ENCODE results near the gene C9orf43. TPM values are rescaled to one million over a fixed set of nuclear protein-coding genes. Genes with fewer than 3 reads are reported as not detected.

C9orf43 gene
- total RNA-seq, 4 donors from 2014 or later: 0.75 TPM; not detected in 3

GRCh38 chr9:113381909-113382411 is 28.6 kb upstream of the C9orf43 start:
- no peaks in the 10 kb centered on the region for H3K9me3 ChIP-seq
- 42 to 53% methylated on average over 4 to 8 of the region's 8 CpGs for WGBS, 2 donors (ENCODE audit: low coverage in 1 of 2)
- no peaks in the 10 kb centered on the region for H3K27me3 ChIP-seq
- H3K27ac ChIP-seq: peak overlapping the region; percentile 86 to 91 (median 88)
- DNase-seq: peak; percentile 79
- in situ Hi-C loops (cut with MboI; ENCODE audit: low pct_ligation_motif_present in 1 of 4, low pct_unique_long_range_greater_than_20kb in 1 of 4, low sequenced_read_pairs in 3 of 4): no loop called here
- TF ChIP-seq CTCF (IDR thresholded peaks at IDR 0.05) (no peak), POLR2AphosphoS5 (IDR thresholded peaks at IDR 0.05) (peak in 2 of 3 donors; percentile 68 to 79), EP300 (IDR thresholded peaks at IDR 0.05; ENCODE audit: low read depth) (peak; percentile 54), POLR2A (IDR thresholded peaks at IDR 0.05) (no peak)
- peaks cover 3 to 53% (median 36%) of the 10 kb centered on the region in 4 donors for H3K4me1 ChIP-seq
- H3K36me3 ChIP-seq: no peaks in the 10 kb centered on the region
- intact Hi-C loops (cut with DNase I; ENCODE audit: low total_unique reads): no loop called here
- H3K4me3 ChIP-seq: peak overlapping the region in 1 of 4 donors; percentile 17

DNA sequence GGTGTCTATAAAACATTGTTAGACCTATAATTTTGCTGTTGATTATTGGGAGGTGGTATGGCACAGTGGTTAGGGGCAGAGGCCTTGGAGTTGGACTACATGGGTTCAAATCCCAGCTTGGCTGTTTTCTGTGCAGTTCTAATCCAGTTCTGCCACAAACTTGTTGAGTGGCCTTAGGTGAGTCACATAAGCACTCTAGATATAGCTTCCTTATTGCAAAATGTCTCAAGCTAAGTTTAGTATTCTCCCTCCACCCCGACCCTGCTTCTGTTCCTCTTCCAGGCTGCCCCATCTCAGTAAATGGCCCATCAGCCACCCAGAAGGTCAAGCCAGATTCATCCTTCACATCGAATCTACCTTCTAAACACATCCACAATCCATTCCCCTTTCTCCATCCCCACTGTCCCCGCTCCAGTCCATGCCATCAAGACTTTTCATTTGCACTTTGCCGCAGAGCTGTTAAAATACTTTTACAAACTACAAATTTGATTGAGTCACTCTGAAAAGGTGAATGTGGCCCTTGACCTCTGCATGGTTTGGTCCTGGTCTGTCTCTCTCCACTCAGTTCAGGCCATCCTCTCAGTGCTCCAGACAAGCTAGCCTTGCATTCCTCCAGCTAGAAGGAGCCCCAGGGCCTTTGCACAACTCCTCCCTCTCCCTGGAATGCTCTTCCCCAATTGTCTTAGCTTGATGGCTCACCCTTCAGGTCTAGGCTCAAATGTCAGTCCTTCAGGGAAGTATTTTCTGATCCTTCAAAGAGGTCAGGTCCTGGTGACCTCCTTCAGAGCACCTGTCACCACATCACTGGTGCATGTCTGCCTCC is 23.8 kb upstream of the C9orf43 start:
- H3K27ac ChIP-seq: peak overlapping the region; percentile 81 to 91 (median 88)
- in situ Hi-C loops (cut with MboI; ENCODE audit: low pct_ligation_motif_present in 1 of 4, low pct_unique_long_range_greater_than_20kb in 1 of 4, low sequenced_read_pairs in 3 of 4): no loop called here
- no peak for DNase-seq

GRCh38 chr9:113387560-113388230 is 22.9 kb upstream of the C9orf43 start:
- Histone ChIP-seq H3K36me3 (peaks cover 0 to 28% (median 4%) of the 10 kb centered on the region in 4 donors), H3K27ac (peak overlapping the region; percentile 81 to 91 (median 88)), H3K27me3 (no peaks in the 10 kb centered on the region), H3K4me3 (no peak overlapping the region), H3K4me1 (peaks cover 11 to 47% (median 35%) of the 10 kb centered on the region in 4 donors), H3K9me3 (no peaks in the 10 kb centered on the region)
- intact Hi-C loops (cut with DNase I; ENCODE audit: low total_unique reads): no loop called here
- peak in 2 of 3 donors; percentile 3 to 22 for TF ChIP-seq POLR2AphosphoS5 (IDR thresholded peaks at IDR 0.05)
- TF ChIP-seq CTCF (IDR thresholded peaks at IDR 0.05): no peak
- peak; percentile 73 for DNase-seq
- in situ Hi-C loops (cut with MboI; ENCODE audit: low pct_ligation_motif_present in 1 of 4, low pct_unique_long_range_greater_than_20kb in 1 of 4, low sequenced_read_pairs in 3 of 4): no loop called here
- 60 to 62% methylated on average over 1 to 9 of the region's 9 CpGs for WGBS, 2 donors (ENCODE audit: low coverage in 1 of 2)

More for the DNA sequence above, 23.8 kb upstream of the C9orf43 start:
- Histone ChIP-seq H3K4me3 (no peak overlapping the region), H3K9me3 (no peaks in the 10 kb centered on the region), H3K36me3 (peaks cover 0 to 23% (median 4%) of the 10 kb centered on the region in 4 donors), H3K27me3 (no peaks in the 10 kb centered on the region), H3K4me1 (peaks cover 11 to 54% (median 41%) of the 10 kb centered on the region in 4 donors)
- TF ChIP-seq POLR2AphosphoS5 (IDR thresholded peaks at IDR 0.05): no peak
- WGBS, 2 donors (ENCODE audit: low coverage in 1 of 2): 83 to 88% methylated on average over 4 of the region's 4 CpGs
- intact Hi-C loops (cut with DNase I; ENCODE audit: low total_unique reads): no loop called here

- no peaks in the 10 kb centered on the region for H3K27me3 ChIP-seq
- no peak overlapping the region for H3K4me3 ChIP-seq
- H3K4me1 ChIP-seq: peaks cover 8 to 39% (median 33%) of the 10 kb centered on the region in 4 donors
- intact Hi-C loops (cut with DNase I; ENCODE audit: low total_unique reads) (no loop called here), in situ Hi-C loops (cut with MboI; ENCODE audit: low pct_ligation_motif_present in 1 of 4, low pct_unique_long_range_greater_than_20kb in 1 of 4, low sequenced_read_pairs in 3 of 4) (no loop called here)
- peak; percentile 62 for DNase-seq
- TF ChIP-seq POLR2AphosphoS5 (IDR thresholded peaks at IDR 0.05) (no peak), EP300 (IDR thresholded peaks at IDR 0.05; ENCODE audit: low read depth) (no peak), CTCF (IDR thresholded peaks at IDR 0.05) (no peak), POLR2A (IDR thresholded peaks at IDR 0.05) (no peak)
- peaks cover 0 to 28% (median 4%) of the 10 kb centered on the region in 4 donors for H3K36me3 ChIP-seq
- WGBS, 2 donors (ENCODE audit: low coverage in 1 of 2): 51% methylated on average over 13 of the region's 13 CpGs; no CpG with 5 or more reads in 1 of the 2 donors
- peak overlapping the region; percentile 81 to 91 (median 88) for H3K27ac ChIP-seq
- H3K9me3 ChIP-seq: no peaks in the 10 kb centered on the region
These were observed 21.7 kb upstream of the C9orf43 start for GRCh38 chr9:113388833-113389232.
